Germinal center (tissue), 1 donor: Measurements from ENCODE around the gene AVL9.
"Not testable (repeated sequence)": the region's sequence is repeated elsewhere in the genome, so short reads cannot be mapped to it uniquely, and the experiment has no call there.

Experiments
- DNase-seq: peaks from one replicate; pipeline ENCODE4 v3.0.0; 2012; ENCODE audit warnings: mixed read lengths, low spot score

The AVL9 gene

GRCh38 chr7:32495298-32496051, at the start of gene AVL9:
Gene AVL9 (plus strand): TSS chr7:32495489. CDS start chr7:32495710, 221 bp downstream.
- peak; percentile 97 for DNase-seq

GRCh38 chr7:32447218-32447617, 48.1 kb upstream of the AVL9 start:
- DNase-seq: no peak

GRCh38 chr7:32453341-32454011, 41.8 kb upstream of the AVL9 start:
- no peak for DNase-seq

GRCh38 chr7:32458025-32458424, 37.3 kb upstream of the AVL9 start:
- no peak for DNase-seq

- DNase-seq: no peak
Measured at GRCh38 chr7:32459788-32460187, 35.5 kb upstream of the AVL9 start.

GRCh38 chr7:32461484-32461883, 33.8 kb upstream of the AVL9 start:
- no peak for DNase-seq

- DNase-seq: no peak
Measured at GRCh38 chr7:32462451-32462850, 32.8 kb upstream of the AVL9 start.

GRCh38 chr7:32462977-32463376, 32.3 kb upstream of the AVL9 start:
- DNase-seq: no peak

- DNase-seq: not testable (repeated sequence)
Measured at GRCh38 chr7:32464641-32465416, 30.5 kb upstream of the AVL9 start.

GRCh38 chr7:32470004-32470403, 25.3 kb upstream of the AVL9 start:
- DNase-seq: not testable (repeated sequence)

GRCh38 chr7:32470871-32471270, 24.4 kb upstream of the AVL9 start:
- DNase-seq: no peak

- no peak for DNase-seq
Measured at GRCh38 chr7:32472015-32472414, 23.3 kb upstream of the AVL9 start.

- no peak for DNase-seq
Measured at GRCh38 chr7:32474008-32474407, 21.3 kb upstream of the AVL9 start.

GRCh38 chr7:32476816-32477648, 18.3 kb upstream of the AVL9 start:
- DNase-seq: no peak

- DNase-seq: no peak
Measured at GRCh38 chr7:32477649-32477980, 17.7 kb upstream of the AVL9 start.

GRCh38 chr7:32479574-32480200, 15.6 kb upstream of the AVL9 start:
- peak; percentile 29 for DNase-seq

GRCh38 chr7:32481176-32481575, 14.1 kb upstream of the AVL9 start:
- DNase-seq: no peak

GRCh38 chr7:32481921-32482320, 13.4 kb upstream of the AVL9 start:
- DNase-seq: no peak

GRCh38 chr7:32489788-32490126, 5.5 kb upstream of the AVL9 start:
- no peak for DNase-seq

- DNase-seq: peak; percentile 78
Measured at GRCh38 chr7:32490127-32490796, 5.0 kb upstream of the AVL9 start, which contains the start of gene LSM5. Gene LSM5 (minus strand): TSS chr7:32490380. CDS start chr7:32490365, 15 bp downstream.

GRCh38 chr7:32494946-32495297, 367 bp upstream of the AVL9 start:
- DNase-seq: no peak
